Kidney (tissue), 14 donors: ENCODE data around the gene NRCAM. TPM values are rescaled to one million over a fixed set of nuclear protein-coding genes. Genes with fewer than 3 reads are reported as not detected.
A peak's percentile ranks its signal among the peaks of the same experiment; 100 is the strongest.

Experiments used
- DNase-seq, 5 donors: peaks; one replicate each; pipeline ENCODE4 v3.0.0-alpha.2; 2013 to 2020
- FAIRE-seq: peaks from 2 replicates; lab custom pipeline; 2012; peaks lifted over from hg19 to GRCh38; lab: Jason Lieb, UNC
- H3K27ac ChIP-seq, 2 donors: one replicate each; pipeline ENCODE4 v1.7.0; 2013; ENCODE audit warnings: low read depth in 2 of 2, low read length in 2 of 2, inconsistent platforms in 1 of 2
- H3K27me3 ChIP-seq: one replicate; pipeline ENCODE4 v1.7.1; 2013; ENCODE audit warnings: low read length, inconsistent platforms; ENCODE audit not compliant: control insufficient read depth, insufficient read depth
- H3K36me3 ChIP-seq, 3 donors: one replicate each; pipeline versions ENCODE4 v1.7.0 to v1.7.1; 2013; ENCODE audit warnings: low read length in 3 of 3, control low read depth in 1 of 3, inconsistent platforms in 1 of 3; ENCODE audit not compliant: insufficient read depth in 3 of 3, control insufficient read depth in 2 of 3
- H3K4me1 ChIP-seq, 3 donors: one replicate each; pipeline versions ENCODE4 v1.7.0 to v1.7.1; 2013; ENCODE audit warnings: low read length in 3 of 3, inconsistent platforms in 1 of 3, low read depth in 1 of 3; ENCODE audit not compliant: control insufficient read depth in 2 of 3, insufficient read depth in 2 of 3
- H3K4me3 ChIP-seq, 3 donors: one replicate each; pipeline versions ENCODE4 v1.7.0 to v1.8.1; 2013; ENCODE audit warnings: low read length in 3 of 3, control low read depth in 1 of 3, inconsistent platforms in 1 of 3
- H3K9ac ChIP-seq, 3 donors: one replicate each; pipeline versions ENCODE4 v1.7.0 to v1.7.1; 2013; ENCODE audit warnings: low read length in 3 of 3, control low read depth in 1 of 3, inconsistent platforms in 1 of 3
- H3K9me3 ChIP-seq, 3 donors: one replicate each; pipeline versions ENCODE4 v1.7.0 to v1.7.1; 2013; ENCODE audit warnings: low read length in 3 of 3, control low read depth in 1 of 3, inconsistent platforms in 1 of 3; ENCODE audit not compliant: control insufficient read depth in 2 of 3, insufficient read depth in 1 of 3
- intact Hi-C: fragments of 100-400 bp; cut with DNase I; formaldehyde crosslinking; loops from one replicate; pipeline ENCODE4 v1.11.1; 2022
- polyA plus RNA-seq: library from polyadenylated mRNA; stranded (reverse); fragments of 350-450 nt; fragmentation: Illumina TruSeq; extraction: RNeasy Lipid Tissue Mini Kit (QIAGEN cat#74804); gene quantifications from one replicate; pipeline ENCODE4 v1.2.3, GENCODE V29; 2014; ENCODE audit warnings: low read depth, low replicate concordance; ENCODE audit not compliant: insufficient read depth
- total RNA-seq: library from RNA; stranded (reverse); fragmentation: NEBNext Ultra II Directional; extraction: Animal tissue kit (Norgen Biotek cat#: 25700); gene quantifications from one replicate; pipeline ENCODE4 v1.2.1, GENCODE V29; 2021
- TF ChIP-seq, protein P1 (sequence below): IDR thresholded peaks from 3 replicates; pipeline ENCODE4 v1.5.1; 2012; ENCODE audit warnings: mild to moderate bottlenecking, moderate library complexity, borderline replicate concordance; ENCODE audit not compliant: insufficient read depth; ENCODE audit errors: extremely low read depth
- donor health status: control.
- donor health status: control.
- donor health status: control.
- donor health status: control.
- donor health status: control.
- donor health status: DM: yes; HTN: yes; CAD: no.
- donor health status: Normal renal cell carcinoma (clear cell type).

Gene NRCAM
- total and polyA plus RNA-seq, 2 donors from 2014 or later: 16.8 to 20.6 TPM

DNA sequence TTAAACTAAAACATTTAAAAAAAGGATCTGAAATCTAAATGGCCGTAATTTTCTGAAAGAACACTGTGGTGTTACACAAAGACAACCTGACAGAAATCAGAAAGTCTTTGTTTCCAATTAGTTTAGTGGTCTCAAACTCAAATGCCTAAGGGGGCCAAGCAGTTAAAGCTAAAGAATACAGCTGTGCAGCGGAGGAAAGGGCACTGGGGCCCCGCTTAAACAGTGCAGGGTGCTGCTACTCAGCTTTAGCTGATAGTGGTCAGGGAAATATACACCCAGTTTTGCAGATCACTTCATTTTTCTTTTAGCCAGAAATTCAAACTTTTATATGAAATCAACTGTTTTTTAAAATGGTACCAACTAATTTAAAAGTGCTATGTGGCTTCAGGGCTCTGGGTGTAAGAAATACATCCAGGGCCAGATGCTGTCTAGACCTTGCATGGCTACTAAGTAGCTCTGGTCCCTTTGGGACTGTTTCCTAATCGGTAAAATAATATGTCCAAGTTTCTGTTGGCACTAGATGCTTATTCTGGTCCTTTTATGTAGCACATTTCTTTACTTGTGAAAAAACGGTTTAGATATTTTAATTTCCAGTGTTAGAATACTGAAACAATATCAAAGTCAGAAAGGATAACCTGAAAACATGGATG lies 164.3 kb downstream of the NRCAM start:
- H3K27me3 ChIP-seq: no peaks in the 10 kb centered on the region
- no peak overlapping the region for H3K4me3 ChIP-seq
- TF ChIP-seq, protein P1, sequence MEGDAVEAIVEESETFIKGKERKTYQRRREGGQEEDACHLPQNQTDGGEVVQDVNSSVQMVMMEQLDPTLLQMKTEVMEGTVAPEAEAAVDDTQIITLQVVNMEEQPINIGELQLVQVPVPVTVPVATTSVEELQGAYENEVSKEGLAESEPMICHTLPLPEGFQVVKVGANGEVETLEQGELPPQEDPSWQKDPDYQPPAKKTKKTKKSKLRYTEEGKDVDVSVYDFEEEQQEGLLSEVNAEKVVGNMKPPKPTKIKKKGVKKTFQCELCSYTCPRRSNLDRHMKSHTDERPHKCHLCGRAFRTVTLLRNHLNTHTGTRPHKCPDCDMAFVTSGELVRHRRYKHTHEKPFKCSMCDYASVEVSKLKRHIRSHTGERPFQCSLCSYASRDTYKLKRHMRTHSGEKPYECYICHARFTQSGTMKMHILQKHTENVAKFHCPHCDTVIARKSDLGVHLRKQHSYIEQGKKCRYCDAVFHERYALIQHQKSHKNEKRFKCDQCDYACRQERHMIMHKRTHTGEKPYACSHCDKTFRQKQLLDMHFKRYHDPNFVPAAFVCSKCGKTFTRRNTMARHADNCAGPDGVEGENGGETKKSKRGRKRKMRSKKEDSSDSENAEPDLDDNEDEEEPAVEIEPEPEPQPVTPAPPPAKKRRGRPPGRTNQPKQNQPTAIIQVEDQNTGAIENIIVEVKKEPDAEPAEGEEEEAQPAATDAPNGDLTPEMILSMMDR: no peak
- H3K9me3 ChIP-seq: no peaks in the 10 kb centered on the region
- DNase-seq (no peak), FAIRE-seq (no peak)
- H3K9ac ChIP-seq: no peak overlapping the region
- no peak overlapping the region for H3K27ac ChIP-seq
- no peaks in the 10 kb centered on the region for H3K36me3 ChIP-seq
- H3K4me1 ChIP-seq: peaks cover 0 to 16% (median 0%) of the 10 kb centered on the region in 3 donors
- intact Hi-C loops: no loop called here

GRCh38 chr7:108291152-108291508 lies 165.1 kb downstream of the NRCAM start:
- intact Hi-C loops: no loop called here
- Histone ChIP-seq H3K27me3 (no peaks in the 10 kb centered on the region), H3K36me3 (no peaks in the 10 kb centered on the region), H3K9me3 (no peaks in the 10 kb centered on the region), H3K4me3 (no peak overlapping the region), H3K9ac (no peak overlapping the region), H3K27ac (no peak overlapping the region), H3K4me1 (peaks cover 0 to 16% (median 0%) of the 10 kb centered on the region in 3 donors)
- TF ChIP-seq, protein P1: no peak
- FAIRE-seq (no peak), DNase-seq (no peak)

DNA sequence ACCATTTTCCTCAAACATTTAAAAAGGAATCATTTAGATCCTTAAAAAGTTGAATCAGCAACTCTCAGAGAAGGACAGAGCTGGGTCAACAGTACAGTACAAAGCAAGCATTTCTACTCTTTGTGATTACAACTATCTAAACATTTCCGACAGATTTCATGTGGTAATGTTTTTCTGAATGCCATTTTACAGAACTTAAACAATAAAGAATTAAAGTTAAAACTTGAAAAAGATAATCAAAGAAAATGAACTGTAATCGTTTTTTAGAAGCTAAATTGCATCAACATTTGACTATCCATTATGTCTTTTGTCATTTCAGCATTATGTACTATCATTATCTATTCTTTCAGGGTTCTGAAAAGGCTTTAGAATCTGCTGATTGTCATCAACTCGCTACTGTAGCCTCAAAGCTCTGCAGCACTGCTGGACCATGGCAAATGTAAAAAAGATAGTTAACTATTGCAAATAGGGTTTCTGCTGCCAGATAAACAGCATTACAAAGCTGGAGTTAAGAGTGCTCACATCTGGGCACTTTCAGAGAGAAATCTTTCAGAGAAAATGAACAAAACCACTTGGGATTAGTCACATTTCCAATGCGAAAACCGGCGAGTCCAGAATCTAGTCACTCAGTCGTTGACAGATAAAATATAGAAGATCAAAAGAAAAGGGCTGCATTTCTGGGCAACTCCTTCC lies 165.6 kb downstream of the NRCAM start:
- intact Hi-C loops: no loop called here
- no peaks in the 10 kb centered on the region for H3K27me3 ChIP-seq
- peaks cover 0 to 16% (median 0%) of the 10 kb centered on the region in 3 donors for H3K4me1 ChIP-seq
- peak overlapping the region in 2 of 3 donors; percentile 2 to 45 for H3K4me3 ChIP-seq
- DNase-seq (no peak), FAIRE-seq (no peak)
- no peak overlapping the region for H3K9ac ChIP-seq
- H3K27ac ChIP-seq: peak overlapping the region in 1 of 2 donors; percentile 14
- TF ChIP-seq, protein P1: no peak
- no peaks in the 10 kb centered on the region for H3K36me3 ChIP-seq
- no peaks in the 10 kb centered on the region for H3K9me3 ChIP-seq
